RWPE2 (cell line): ENCODE measurements around the gene HMCN2.

Experiments used
- ATAC-seq: fragments of 200-7000 bp; cut with Tn5 transposase; 3 replicates; pipeline ENCODE4 v1.9.1; 2021; ENCODE audit warnings: low read depth
- DNase-seq: peaks from one replicate; pipeline ENCODE4 v3.0.0-alpha.2; 2020; ENCODE audit warnings: low spot score
- H3K27ac ChIP-seq: fragments of 450-650 bp; 2 replicates; pipeline ENCODE4 v1.5.1; 2017; ENCODE audit warnings: mild to moderate bottlenecking; ENCODE audit not compliant: poor library complexity, severe bottlenecking
- H3K27me3 ChIP-seq: fragments of 250-450 bp; sonication (Bioruptor Pico); 2 replicates; pipeline ENCODE4 v1.5.1; 2021; ENCODE audit warnings: mild to moderate bottlenecking, moderate library complexity; ENCODE audit not compliant: insufficient read depth, poor library complexity, severe bottlenecking
- H3K36me3 ChIP-seq: fragments of 250-450 bp; sonication (Bioruptor Pico); 2 replicates; pipeline ENCODE4 v1.5.1; 2020; ENCODE audit warnings: low read depth, mild to moderate bottlenecking, moderate library complexity
- H3K4me1 ChIP-seq: fragments of 250-450 bp; sonication (Bioruptor Pico); 2 replicates; pipeline ENCODE4 v1.5.1; 2021; ENCODE audit warnings: mild to moderate bottlenecking, moderate library complexity; ENCODE audit not compliant: insufficient read depth, poor library complexity, severe bottlenecking
- H3K4me3 ChIP-seq: fragments of 250-450 bp; sonication (Bioruptor Pico); 2 replicates; pipeline ENCODE4 v1.5.1; 2021; ENCODE audit warnings: mild to moderate bottlenecking, moderate library complexity; ENCODE audit not compliant: severe bottlenecking
- H3K9me3 ChIP-seq: fragments of 250-450 bp; sonication (Bioruptor Pico); 2 replicates; pipeline ENCODE4 v1.5.1; 2021; ENCODE audit warnings: mild to moderate bottlenecking, moderate library complexity; ENCODE audit not compliant: severe bottlenecking
- CTCF ChIP-seq: fragments of 450-650 bp; IDR thresholded peaks from one replicate; pipeline ENCODE4 v1.5.1; 2017; ENCODE audit warnings: mild to moderate bottlenecking, moderate library complexity; ENCODE audit not compliant: poor library complexity, severe bottlenecking

Gene HMCN2

GRCh38 chr9:130402243-130402642 is 136.7 kb downstream of the HMCN2 start:
- Histone ChIP-seq H3K27ac (no peak overlapping the region), H3K4me1 (no peaks in the 10 kb centered on the region), H3K4me3 (no peak overlapping the region), H3K36me3 (no peaks in the 10 kb centered on the region), H3K9me3 (no peaks in the 10 kb centered on the region), H3K27me3 (no peaks in the 10 kb centered on the region)
- DNase-seq, result no peak
- no peak for TF ChIP-seq CTCF
- ATAC-seq, result no peak

- ATAC-seq, result no peak
- DNase-seq, result no peak
- Histone ChIP-seq H3K9me3 (no peaks in the 10 kb centered on the region), H3K4me1 (no peaks in the 10 kb centered on the region), H3K27ac (no peak overlapping the region), H3K36me3 (no peaks in the 10 kb centered on the region), H3K27me3 (no peaks in the 10 kb centered on the region), H3K4me3 (no peak overlapping the region)
- no peak for TF ChIP-seq CTCF
Measured at GRCh38 chr9:130402645-130403440, 137.3 kb downstream of the HMCN2 start.

GRCh38 chr9:130405657-130406257 is 140.2 kb downstream of the HMCN2 start:
- H3K4me3 ChIP-seq, result no peak overlapping the region
- ATAC-seq, result no peak
- DNase-seq, result no peak
- no peaks in the 10 kb centered on the region for H3K4me1 ChIP-seq
- H3K9me3 ChIP-seq, result no peaks in the 10 kb centered on the region
- no peak overlapping the region for H3K27ac ChIP-seq
- H3K27me3 ChIP-seq, result no peaks in the 10 kb centered on the region
- no peak for TF ChIP-seq CTCF
- H3K36me3 ChIP-seq, result no peaks in the 10 kb centered on the region

- H3K27ac ChIP-seq, result no peak overlapping the region
- H3K4me1 ChIP-seq, result no peaks in the 10 kb centered on the region
- H3K9me3 ChIP-seq, result no peaks in the 10 kb centered on the region
- no peaks in the 10 kb centered on the region for H3K36me3 ChIP-seq
- DNase-seq, result no peak
- ATAC-seq, result peak; percentile 56; the same call in 1 of the 3 replicates
- H3K4me3 ChIP-seq, result no peak overlapping the region
- H3K27me3 ChIP-seq, result no peaks in the 10 kb centered on the region
- TF ChIP-seq CTCF, result no peak
Measured at GRCh38 chr9:130406278-130406895, 140.8 kb downstream of the HMCN2 start.
